GM19099 (cell line): Measurements from ENCODE around the gene ACKR2.

ENCODE experiments used
- POLR2A ChIP-seq: IDR thresholded peaks from 3 replicates; pipeline ENCODE4 v1.6.1; 2011; ENCODE audit warnings: low read depth; ENCODE audit not compliant: insufficient read length; ENCODE audit errors: extremely low read depth

ACKR2 gene

DNA sequence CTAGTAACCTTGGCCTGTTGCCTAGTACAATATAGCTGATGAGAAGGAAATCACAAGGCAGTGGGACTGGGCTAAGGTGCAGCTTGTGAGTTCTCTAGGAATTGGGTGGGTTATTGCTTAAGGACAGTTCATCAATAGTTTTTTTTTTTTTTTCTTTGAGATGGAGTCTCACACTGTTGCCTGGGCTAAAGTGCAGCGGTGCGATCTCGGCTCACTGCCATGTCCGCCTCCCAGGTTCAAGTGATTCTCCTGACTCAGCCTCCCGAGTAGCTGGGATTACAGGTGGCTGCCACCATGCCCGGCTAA lies 11.5 kb downstream of the ACKR2 start:
- TF ChIP-seq POLR2A: no peak

DNA sequence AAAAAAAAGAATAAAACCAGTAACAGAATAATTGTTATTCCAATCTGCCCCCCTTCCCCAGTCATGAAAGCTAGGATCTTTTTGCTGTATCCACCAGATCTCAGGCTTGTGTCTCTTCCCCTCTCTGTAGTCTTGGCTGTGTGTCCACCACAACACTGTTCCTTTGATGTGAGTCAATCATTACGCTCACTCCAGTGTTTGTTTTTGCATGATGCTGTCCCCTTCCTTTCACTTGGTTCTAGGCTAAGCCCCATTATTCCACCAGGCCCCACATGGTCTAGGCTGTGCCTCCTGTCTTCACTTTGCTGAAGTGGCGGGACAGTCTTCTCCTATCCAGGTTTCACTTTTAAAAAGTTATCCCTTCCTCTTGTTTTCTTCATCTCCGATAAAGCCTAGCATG lies 13.6 kb downstream of the ACKR2 start:
- TF ChIP-seq POLR2A: no peak

DNA sequence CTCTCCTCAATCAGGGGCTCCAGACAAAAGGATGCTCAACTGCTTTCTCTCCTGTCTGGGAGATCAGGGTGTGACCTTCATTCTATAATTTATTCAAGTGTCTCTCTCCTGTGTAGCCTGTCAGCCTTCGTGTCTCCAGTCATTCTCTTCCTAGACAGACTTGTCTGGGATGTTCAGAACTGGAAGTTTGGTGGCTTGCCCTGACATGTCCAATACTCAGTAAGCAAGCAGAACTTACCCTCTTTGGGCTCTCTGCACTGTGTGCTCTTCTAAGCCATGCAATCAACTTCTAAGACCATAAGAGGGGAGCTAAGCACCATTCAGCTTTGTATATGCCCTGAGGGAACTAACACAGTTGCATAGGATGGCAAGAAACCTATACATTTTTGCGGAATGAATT lies 14.1 kb downstream of the ACKR2 start:
- TF ChIP-seq POLR2A: no peak

DNA sequence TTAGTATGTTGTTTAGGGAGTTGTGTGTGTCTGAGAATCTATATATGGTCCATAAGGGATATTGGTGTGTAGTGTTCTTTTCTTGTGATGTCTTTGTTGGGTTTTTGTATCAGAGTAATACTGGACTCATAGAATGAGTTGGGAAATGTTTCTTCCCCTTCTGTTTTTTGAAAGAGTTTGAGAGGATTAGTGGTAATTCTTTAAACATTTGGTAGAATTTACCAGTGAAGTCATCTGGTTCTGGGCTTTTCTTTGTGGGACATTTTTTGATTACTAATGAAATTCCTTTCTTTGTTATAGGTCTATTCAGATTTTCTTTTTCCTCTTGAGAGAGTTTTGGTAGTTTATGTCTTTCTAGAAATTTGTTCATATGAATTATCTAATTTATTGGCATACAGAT lies 16.9 kb downstream of the ACKR2 start:
- no peak for TF ChIP-seq POLR2A

DNA sequence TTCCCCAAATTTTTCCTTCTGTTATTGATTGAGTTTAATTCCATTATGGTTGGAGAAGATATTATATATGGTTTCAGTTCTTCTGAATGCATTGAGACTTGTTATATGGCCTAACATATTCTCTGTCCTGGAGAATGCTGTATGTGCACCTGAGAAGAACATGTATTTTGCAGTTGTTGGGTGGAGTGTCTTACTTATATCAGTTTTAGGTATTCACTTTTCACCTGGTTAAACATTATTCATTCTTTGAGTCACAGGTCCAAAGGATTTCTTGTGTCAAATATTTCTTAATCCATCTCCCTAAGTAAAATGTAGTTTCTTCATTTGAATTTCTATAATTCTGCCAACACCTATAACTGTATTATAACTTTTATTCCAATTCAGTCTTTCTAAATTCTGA lies 17.8 kb downstream of the ACKR2 start:
- TF ChIP-seq POLR2A: no peak

DNA sequence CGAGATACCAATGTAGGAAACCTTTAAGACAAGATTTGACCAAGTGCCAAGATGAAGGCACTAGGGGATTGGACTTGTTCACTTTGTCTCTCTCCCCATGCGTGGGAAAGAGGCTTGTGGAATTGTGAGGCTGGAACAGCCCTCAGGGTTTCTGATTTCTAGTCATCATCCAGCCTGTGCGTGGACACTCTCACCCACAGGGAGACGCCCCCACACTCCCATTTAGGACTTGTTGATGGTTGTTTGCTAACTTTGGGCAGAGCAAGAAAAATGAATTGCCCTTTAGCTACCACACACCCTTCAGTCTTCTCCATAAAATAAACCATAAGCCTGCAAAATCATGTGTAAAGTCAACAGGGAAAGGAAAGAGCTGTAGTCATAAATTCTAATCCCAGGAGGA lies 18.4 kb downstream of the ACKR2 start:
- no peak for TF ChIP-seq POLR2A

DNA sequence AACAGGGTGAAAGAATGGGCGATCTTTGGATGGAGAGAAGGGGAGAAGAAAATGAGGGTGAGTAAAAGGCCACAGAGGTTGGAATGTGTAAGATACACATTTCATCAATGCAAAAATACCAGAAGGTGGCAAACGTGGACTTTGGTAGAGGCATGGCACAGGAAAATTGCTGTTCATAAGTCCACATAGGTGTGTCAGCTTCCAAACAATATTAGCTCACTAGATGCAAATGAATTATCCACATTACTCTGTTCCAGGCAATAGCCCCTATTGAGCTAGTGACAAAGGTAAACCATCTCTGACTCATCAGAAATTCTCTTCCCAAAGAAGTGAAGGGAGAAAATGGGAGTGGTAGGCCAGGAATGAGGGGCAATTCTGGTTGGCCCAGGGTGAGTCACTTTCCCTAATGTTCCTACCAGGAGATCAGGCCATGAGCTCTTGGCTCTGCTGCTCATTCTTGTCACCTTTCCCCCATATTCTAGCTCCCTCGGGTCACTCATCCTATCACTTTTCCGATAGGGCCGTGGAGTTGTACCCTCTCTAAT lies 19.9 kb downstream of the ACKR2 start:
- no peak for TF ChIP-seq POLR2A

DNA sequence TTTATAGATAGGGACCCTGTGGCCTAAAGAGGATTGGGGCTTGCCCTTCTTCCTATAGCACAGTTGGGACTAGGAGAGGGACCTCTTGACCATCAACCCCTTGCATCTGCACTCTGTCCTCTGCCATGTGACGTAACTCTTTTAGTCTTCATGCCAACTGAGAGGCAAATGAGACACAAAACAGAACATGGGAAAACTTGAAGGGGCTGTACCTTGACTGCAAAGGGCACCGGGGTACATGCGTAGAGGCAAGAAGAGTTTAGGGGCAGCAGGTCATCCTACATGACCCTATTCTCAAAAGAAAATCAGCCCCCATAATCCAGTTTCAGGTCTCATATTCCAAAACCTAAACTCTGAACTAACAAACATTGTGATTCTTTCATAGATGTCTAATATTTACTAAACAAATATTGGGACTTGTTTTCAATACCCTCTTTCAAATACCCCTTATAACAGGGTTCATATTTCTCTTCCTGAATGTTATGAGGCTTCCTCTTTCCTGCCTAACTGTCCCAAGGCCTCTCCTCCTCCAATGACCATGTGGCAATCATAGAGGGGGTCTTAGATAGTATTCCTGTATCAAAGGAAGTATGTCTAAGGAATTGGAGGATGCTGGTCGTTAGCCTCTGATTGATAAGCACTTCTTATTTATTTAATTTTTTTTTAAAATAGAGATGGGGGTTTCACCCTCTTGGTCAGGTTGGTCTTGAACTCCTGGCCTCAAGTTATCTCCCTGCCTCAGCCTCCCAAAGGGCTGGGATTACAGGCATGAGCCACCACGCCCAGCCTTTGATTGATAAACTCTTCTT lies 20.6 kb downstream of the ACKR2 start:
- TF ChIP-seq POLR2A: no peak

DNA sequence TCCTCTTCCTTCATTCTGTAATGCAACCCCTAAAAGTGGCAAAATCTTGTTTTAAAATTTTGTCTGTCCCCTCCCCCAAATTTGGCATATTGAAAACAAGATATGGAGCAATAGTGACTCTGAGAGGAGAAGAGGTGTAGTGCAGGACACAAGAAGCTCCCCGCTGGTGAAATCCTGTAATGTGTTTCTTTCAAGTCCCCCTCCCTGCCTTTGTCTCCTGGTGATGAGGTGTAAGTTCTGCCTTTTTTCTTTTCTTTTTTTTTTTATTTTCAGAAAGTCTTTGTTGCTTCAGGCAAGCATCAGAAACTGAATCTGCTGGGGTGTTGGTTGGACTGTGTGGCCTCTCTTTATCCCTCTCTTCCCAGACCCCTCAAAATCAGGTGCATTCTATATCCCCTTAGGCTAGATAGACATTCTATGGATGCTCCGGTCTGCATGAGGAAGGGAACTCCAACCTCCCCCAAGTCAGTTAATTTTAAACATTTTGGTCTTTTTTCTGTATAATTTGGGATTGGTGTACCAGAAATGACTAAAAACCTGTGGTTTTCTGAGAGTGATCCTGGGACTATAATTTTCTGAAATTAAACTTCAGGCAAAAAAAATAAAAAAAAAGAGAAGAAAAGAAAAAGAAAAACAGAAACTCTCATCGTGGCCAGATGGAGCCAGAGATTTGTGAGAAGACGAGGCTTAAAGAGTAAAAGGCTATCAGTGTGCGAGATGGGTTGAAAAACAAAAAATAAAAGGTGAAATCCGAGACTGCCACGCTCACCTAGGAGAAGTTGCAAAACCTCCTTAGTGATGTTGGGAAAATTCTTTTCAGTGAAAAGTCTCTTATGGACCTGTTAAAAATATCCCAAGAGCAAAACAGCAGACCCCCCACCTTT lies 21.4 kb downstream of the ACKR2 start:
- TF ChIP-seq POLR2A: no peak

DNA sequence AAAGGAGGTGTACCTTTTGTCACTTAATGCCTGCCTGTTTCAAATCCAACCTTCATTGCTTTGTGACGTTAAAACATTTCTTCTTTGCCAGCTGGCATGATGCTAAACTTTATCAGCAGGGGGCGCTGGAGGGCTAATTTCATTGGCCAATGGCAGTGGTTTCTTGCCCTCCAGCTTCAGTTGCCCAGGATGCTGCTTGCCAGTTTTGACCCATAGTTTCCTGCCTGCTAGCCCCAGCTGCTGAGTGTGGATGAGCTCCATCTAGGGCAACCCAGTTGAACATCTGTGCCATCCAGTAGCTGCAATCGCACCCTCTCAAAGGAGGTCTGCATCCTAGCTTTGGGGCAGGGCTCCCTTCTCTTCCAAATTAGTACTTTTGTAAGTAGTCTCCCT lies 22.1 kb downstream of the ACKR2 start:
- TF ChIP-seq POLR2A: no peak

DNA sequence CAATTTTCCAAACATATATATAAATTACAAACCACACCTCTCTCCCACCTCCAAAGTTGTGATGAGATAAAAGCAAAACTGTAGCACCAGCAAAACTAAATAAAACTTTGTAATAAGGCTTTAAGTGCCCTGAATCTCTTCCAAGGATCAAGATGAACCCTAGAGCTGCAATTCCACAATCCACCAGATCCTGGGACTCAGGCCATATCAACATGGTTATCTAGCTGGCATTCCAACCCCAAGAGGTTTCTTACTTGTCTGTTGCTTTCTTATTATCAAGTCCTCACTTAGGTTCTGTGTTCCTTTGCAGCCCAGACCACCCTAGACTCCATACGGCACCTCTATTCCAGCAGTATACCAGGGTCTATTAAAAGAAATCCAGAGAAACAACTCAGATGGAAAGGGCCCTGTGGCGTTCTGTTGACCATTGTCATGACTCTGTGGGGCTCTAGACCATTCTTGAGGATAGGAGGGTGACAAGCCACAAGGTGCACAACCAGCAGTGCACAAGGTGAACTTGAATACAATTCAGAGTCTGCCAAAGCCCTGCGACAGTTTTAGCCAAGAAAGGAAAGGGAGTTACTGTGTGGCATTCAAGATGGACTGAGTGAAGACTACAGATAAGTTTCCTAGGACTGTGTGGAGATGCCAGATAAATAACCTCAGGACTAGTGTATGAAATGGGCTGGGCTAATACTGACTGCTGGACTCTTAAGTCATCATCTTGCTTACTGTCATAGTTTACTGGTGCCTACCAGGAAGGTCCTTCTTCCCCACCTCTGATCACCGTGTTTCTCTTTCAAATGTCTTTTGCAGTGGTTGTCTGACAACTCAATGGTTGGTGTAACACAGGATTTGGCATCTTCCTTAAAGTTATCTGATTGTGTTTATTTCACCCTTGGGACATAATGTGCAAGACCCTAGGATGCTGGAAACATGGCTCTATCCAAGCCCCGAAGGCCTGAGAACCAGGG lies 27.2 kb downstream of the ACKR2 start:
- TF ChIP-seq POLR2A: no peak

DNA sequence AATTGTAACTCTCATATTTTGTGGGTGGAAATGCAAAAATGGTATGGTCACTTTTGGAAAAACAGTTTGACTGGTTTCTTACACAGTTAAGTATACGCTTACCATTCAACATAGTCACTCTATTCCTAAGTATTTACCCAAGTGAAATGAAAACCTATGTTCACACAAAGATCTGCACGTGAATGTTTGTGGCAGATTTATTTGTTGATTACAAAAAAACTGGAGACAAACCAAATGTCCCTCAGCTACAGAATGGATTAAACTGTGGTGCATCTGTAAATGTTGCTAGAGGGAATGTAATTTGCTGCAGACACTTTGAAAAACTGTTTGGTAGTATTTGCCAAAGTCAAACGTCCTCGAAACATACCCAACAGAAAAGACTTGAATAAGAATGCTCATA lies 29.3 kb downstream of the ACKR2 start:
- TF ChIP-seq POLR2A: no peak

DNA sequence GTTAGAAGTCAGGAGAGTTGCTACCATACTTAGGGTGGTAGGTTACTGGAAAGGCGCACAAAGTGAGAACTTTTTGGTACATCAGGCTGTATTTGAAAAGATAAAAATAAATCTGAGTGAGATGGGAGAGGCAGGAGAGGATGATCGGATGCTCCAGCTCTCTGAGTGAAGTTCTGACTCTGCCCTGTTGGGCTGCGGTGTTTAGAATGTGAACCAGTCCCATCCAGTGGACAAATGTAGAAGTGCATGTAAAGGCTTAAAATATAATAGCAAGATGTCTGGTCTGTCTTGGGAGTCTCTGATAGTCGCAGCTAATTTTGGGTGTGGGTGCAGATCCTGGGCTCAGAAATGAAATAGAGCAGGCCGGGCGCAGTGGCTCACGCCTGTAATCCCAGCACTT lies 30.4 kb downstream of the ACKR2 start:
- no peak for TF ChIP-seq POLR2A

DNA sequence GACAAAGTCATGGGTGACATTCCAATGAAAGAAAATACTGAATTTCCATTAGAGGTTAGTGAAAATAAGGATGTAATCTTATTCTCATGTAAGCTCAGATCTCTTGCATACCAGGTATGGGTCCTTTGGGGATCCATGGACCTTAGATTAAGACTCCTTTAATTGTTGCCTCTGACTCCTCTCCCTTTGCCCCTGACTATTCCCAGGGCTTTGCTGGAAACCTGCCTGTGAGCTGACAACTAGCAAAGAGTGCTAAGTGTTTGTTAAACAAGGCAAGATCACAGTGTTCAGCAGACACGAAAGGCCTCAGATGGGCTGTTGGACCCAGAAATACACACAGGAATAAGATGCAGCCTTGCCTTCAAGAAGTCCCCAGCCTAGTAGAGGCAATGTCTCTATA lies 32.1 kb downstream of the ACKR2 start:
- no peak for TF ChIP-seq POLR2A

DNA sequence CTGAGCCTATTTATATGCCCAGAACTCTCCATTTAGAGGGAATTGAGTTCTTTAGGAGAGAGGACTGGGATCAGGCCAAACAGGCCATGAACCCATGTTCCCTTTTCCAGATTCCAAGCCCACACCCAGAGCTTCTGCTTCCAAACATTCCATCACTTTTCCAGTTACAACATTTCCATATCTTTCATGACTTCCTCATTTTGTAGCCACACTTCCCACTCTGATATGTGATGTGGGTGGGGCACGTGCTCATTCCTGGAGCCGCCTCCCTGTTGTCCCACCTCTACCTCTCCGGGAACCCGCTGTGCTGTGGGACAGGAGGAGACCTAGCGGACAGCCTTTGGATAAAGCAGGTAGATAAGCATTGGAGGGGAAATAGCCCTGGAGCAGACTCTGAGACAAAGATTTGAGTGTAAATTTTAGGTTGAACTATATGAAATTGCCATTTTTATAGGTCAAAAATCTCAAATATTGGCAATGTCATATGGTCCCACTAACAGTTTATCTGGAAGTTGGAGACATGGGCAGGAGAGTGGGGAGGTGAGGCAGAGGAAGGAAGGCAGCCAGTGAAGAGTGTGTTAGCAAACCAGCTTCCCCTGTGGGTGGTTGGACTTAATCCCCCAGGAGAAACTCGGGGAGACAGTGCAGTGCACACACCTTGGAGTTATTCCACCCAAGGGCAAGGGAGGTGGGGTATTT lies 34.6 kb downstream of the ACKR2 start:
- TF ChIP-seq POLR2A: no peak

DNA sequence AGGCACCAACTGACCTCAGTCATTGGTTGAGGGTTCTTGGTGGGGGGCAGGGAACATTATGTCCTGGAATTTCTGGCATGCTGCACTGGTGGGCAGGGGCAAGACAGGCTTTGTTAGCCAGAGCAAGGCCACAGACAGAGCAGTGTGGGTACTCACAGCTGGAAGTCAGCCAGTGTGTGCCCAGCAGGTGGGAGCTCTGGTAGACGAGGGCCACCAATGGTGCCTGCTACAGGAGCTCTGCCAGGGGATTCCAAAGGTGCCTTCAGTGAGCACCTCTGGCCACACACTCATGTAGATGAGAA lies 35.1 kb downstream of the ACKR2 start:
- no peak for TF ChIP-seq POLR2A
